ENCODE results near the gene ABHD16A. TPM values are rescaled to one million over a fixed set of nuclear protein-coding genes. Genes with fewer than 3 reads are reported as not detected.
"Not testable (repeated sequence)": the region's sequence is repeated elsewhere in the genome, so short reads cannot be mapped to it uniquely, and the experiment has no call there.

Gene ABHD16A
- total RNA-seq, 1 experiment from 2014 or later, result 47.2 TPM

- Histone ChIP-seq H3K4me1 (ENCODE audit: control insufficient read depth, insufficient read depth, low read length) (no peaks in the 10 kb centered on the region; the same call in 1 of the 2 replicates), H3K36me3 (ENCODE audit: control insufficient read depth, insufficient read depth, low read length) (no peaks in the 10 kb centered on the region), H3K27me3 (ENCODE audit: control insufficient read depth, insufficient read depth, low read length) (no peaks in the 10 kb centered on the region), H3K4me3 (ENCODE audit: low read depth in 2 of 2, low read length in 2 of 2) (no peak overlapping the region), H3K27ac (ENCODE audit: low read length) (no peak overlapping the region), H3K9me3 (ENCODE audit: control insufficient read depth, insufficient read depth, low read depth, low read length) (no peaks in the 10 kb centered on the region)
- ATAC-seq (no peak), DNase-seq (ENCODE audit: low read depth, low spot score) (no peak)
- BruUV-seq (replicated peaks), result no TSS peak
- in situ Hi-C loops (cut with HindIII; ENCODE audit: low pct_unique_long_range_greater_than_20kb, low sequenced_read_pairs) (no loop called here), intact Hi-C loops (cut with micrococcal nuclease; ENCODE audit: unreplicated experiment) (no loop called here)
- ChIA-PET CTCF (interaction anchor here (1.1 kb wide), 1 partner anchor 19 kb away, joined by 3 read pairs; no protein-coding TSS in a partner anchor), POLR2A (interaction anchor here (0.6 kb wide), 1 partner anchor 109 kb away, joined by 3 read pairs; no protein-coding TSS in a partner anchor)
- TF ChIP-seq POLR2AphosphoS5 (IDR thresholded peaks at IDR 0.05; ENCODE audit: low read depth, low read length) (no peak), TCF7L2 (IDR thresholded peaks at IDR 0.05; ENCODE audit: low read depth, low read length) (no peak), REST (IDR thresholded peaks at IDR 0.05; ENCODE audit: insufficient read depth in 1 of 2, low read depth in 2 of 2, low read length in 1 of 2) (no peak), SIN3A (IDR thresholded peaks at IDR 0.05; ENCODE audit: borderline replicate concordance, insufficient read depth, low read depth, low read length) (no peak), CTCF (IDR thresholded peaks at IDR 0.05) (no peak)
Observed at GRCh38 chr6:31711233-31711632, 8.1 kb upstream of the ABHD16A start.

- BruUV-seq (replicated peaks), result no TSS peak
- DNase-seq (ENCODE audit: low read depth, low spot score) (no peak), ATAC-seq (no peak)
- Histone ChIP-seq H3K36me3 (ENCODE audit: control insufficient read depth, insufficient read depth, low read length) (no peaks in the 10 kb centered on the region), H3K4me3 (ENCODE audit: low read depth in 2 of 2, low read length in 2 of 2) (no peak overlapping the region), H3K4me1 (ENCODE audit: control insufficient read depth, insufficient read depth, low read length) (no peaks in the 10 kb centered on the region; the same call in 1 of the 2 replicates), H3K27ac (ENCODE audit: low read length) (no peak overlapping the region), H3K27me3 (ENCODE audit: control insufficient read depth, insufficient read depth, low read length) (no peaks in the 10 kb centered on the region), H3K9me3 (ENCODE audit: control insufficient read depth, insufficient read depth, low read depth, low read length) (no peaks in the 10 kb centered on the region)
- ChIA-PET POLR2A (no interaction called here), CTCF (no interaction called here)
- no peak for TF ChIP-seq CTCF (IDR thresholded peaks at IDR 0.05)
- no peak for TF ChIP-seq REST (IDR thresholded peaks at IDR 0.05; ENCODE audit: insufficient read depth in 1 of 2, low read depth in 2 of 2, low read length in 1 of 2)
- TF ChIP-seq SIN3A (IDR thresholded peaks at IDR 0.05; ENCODE audit: borderline replicate concordance, insufficient read depth, low read depth, low read length), result no peak
- TF ChIP-seq POLR2AphosphoS5 (IDR thresholded peaks at IDR 0.05; ENCODE audit: low read depth, low read length), result no peak
- TF ChIP-seq TCF7L2 (IDR thresholded peaks at IDR 0.05; ENCODE audit: low read depth, low read length), result no peak
- intact Hi-C loops (cut with micrococcal nuclease; ENCODE audit: unreplicated experiment) (no loop called here), in situ Hi-C loops (cut with HindIII; ENCODE audit: low pct_unique_long_range_greater_than_20kb, low sequenced_read_pairs) (no loop called here)
Observed at GRCh38 chr6:31710523-31711219, 7.5 kb upstream of the ABHD16A start.

GRCh38 chr6:31709157-31709556 lies 6.0 kb upstream of the ABHD16A start:
- H3K27ac ChIP-seq (ENCODE audit: low read length); ATAC-seq; H3K4me1 ChIP-seq (ENCODE audit: control insufficient read depth, insufficient read depth, low read length); DNase-seq (ENCODE audit: low read depth, low spot score); intact Hi-C loops (cut with micrococcal nuclease; ENCODE audit: unreplicated experiment); in situ Hi-C loops (cut with HindIII; ENCODE audit: low pct_unique_long_range_greater_than_20kb, low sequenced_read_pairs); CTCF ChIA-PET; H3K27me3 ChIP-seq (ENCODE audit: control insufficient read depth, insufficient read depth, low read length); BruUV-seq (replicated peaks); H3K4me3 ChIP-seq (ENCODE audit: low read depth in 2 of 2, low read length in 2 of 2); H3K36me3 ChIP-seq (ENCODE audit: control insufficient read depth, insufficient read depth, low read length); H3K9me3 ChIP-seq (ENCODE audit: control insufficient read depth, insufficient read depth, low read depth, low read length): not testable (repeated sequence)
- POLR2A ChIA-PET, result interaction anchor here (0.7 kb wide), 2 partner anchors 24 to 163 kb away, joined by 3 read pairs; partner anchors contain the start of gene ATP6V1G2

All from Panc1 (cell line).